Sciatic nerve (tissue), 2 donors: Measurements from ENCODE around the gene COL6A5. TPM values are rescaled to one million over a fixed set of nuclear protein-coding genes. Genes with fewer than 3 reads are reported as not detected.
"Not testable (repeated sequence)": the region's sequence is repeated elsewhere in the genome, so short reads cannot be mapped to it uniquely, and the experiment has no call there.

ENCODE experiments used
- ATAC-seq: fragments of 200-7000 bp; cut with Tn5 transposase; one replicate; pipeline ENCODE4 v1.9.1; 2020; ENCODE audit warnings: mild to moderate bottlenecking, moderate library complexity
- DNase-seq: peaks from one replicate; pipeline ENCODE4 v3.0.0-alpha.2; 2020; ENCODE audit warnings: low spot score
- intact Hi-C: fragments of 100-400 bp; cut with DNase I; formaldehyde crosslinking; loops from one replicate; pipeline ENCODE4 v1.14.2; 2022
- total RNA-seq: library from RNA; stranded (reverse); fragmentation: NEBNext Ultra II Directional; extraction: Animal tissue kit (Norgen Biotek cat#: 25700); gene quantifications from one replicate; pipeline ENCODE4 v1.2.1, GENCODE V29; 2021
- donor health status: DM: no; HTN: no; CAD: no.
- donor health status: DM: no; HTN: no; CAD: no.

COL6A5 gene, protein sequence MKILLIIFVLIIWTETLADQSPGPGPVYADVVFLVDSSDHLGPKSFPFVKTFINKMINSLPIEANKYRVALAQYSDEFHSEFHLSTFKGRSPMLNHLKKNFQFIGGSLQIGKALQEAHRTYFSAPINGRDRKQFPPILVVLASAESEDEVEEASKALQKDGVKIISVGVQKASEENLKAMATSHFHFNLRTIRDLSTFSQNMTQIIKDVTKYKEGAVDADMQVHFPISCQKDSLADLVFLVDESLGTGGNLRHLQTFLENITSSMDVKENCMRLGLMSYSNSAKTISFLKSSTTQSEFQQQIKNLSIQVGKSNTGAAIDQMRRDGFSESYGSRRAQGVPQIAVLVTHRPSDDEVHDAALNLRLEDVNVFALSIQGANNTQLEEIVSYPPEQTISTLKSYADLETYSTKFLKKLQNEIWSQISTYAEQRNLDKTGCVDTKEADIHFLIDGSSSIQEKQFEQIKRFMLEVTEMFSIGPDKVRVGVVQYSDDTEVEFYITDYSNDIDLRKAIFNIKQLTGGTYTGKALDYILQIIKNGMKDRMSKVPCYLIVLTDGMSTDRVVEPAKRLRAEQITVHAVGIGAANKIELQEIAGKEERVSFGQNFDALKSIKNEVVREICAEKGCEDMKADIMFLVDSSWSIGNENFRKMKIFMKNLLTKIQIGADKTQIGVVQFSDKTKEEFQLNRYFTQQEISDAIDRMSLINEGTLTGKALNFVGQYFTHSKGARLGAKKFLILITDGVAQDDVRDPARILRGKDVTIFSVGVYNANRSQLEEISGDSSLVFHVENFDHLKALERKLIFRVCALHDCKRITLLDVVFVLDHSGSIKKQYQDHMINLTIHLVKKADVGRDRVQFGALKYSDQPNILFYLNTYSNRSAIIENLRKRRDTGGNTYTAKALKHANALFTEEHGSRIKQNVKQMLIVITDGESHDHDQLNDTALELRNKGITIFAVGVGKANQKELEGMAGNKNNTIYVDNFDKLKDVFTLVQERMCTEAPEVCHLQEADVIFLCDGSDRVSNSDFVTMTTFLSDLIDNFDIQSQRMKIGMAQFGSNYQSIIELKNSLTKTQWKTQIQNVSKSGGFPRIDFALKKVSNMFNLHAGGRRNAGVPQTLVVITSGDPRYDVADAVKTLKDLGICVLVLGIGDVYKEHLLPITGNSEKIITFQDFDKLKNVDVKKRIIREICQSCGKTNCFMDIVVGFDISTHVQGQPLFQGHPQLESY (N-terminal part only)
- total RNA-seq = not detected

DNA sequence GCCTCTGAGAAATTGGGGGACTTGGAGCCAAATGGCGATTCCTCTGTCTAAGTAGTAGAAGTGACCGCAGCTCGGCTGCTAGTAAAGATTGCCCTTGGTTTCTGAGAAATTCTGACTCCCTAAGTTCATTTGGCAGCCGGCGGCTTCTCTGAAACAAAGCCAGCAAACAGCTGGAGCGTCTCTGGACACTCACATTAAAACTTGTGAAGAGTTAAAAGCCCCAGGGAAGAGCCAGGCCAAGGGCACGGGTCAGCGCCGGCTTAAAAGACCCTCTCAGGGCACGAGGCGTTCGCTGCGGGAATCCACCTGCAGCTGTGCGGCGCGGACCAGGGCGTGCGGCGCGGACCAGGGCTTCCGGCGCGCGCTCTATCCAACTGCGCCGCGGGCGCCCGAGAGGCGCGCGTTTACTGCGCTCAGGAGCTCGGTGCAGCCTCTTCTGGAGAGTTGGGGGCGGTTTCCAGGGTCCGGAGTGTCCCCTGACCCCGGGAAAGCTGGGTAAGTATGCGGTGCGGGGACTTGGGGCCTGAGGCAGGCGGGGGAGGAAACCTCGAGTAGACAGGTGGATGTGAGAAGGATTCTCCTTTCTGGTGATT lies at the start of gene COL6A5:
Gene COL6A5 (plus strand): TSS at position 186 of the 593 bp plus-strand sequence. CDS start 27,967 bp downstream, outside the sequence.
- no peak for ATAC-seq
- intact Hi-C loops = no loop called here
- no peak for DNase-seq

DNA sequence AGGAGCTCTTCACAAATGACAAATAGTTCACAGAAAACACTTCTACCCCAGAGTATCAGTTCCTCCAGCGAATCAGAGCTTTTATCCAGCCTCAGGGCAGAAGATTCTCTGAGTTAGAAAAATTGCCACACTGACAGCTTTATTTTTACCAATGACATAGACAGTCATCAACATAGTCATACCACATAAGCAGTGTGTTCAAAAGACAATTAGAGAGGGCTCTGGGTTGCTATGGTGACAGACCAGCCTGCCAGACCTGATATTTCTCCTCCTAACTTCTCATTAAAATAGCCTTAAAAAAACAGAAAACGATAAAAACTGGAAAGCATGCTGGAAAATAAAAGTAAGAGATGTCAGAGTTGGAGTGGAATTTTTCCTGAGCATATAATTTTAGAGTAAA lies 45.9 kb upstream of the COL6A5 start:
- no peak for DNase-seq
- ATAC-seq = no peak
- intact Hi-C loops = no loop called here

DNA sequence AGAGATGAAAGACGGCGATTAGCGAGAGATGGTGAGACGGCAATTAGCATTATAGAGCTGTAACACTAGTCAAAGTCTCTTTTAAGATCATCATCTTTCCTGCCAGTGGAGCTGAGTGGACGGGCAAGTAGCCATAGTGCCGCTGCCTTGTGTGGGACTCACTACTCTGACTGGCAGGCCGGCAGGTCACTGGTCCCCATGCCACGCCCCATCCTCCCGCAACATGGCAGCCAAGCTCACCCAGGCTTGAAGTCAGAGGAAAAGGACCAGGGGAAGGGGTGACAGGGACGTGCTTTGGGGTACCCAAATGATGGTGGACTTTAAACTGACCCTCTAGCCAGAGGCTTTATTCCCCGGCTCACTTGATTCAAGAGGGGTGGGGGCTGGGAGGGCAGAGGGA lies 44.6 kb upstream of the COL6A5 start:
- DNase-seq = no peak
- ATAC-seq = no peak
- intact Hi-C loops = no loop called here

DNA sequence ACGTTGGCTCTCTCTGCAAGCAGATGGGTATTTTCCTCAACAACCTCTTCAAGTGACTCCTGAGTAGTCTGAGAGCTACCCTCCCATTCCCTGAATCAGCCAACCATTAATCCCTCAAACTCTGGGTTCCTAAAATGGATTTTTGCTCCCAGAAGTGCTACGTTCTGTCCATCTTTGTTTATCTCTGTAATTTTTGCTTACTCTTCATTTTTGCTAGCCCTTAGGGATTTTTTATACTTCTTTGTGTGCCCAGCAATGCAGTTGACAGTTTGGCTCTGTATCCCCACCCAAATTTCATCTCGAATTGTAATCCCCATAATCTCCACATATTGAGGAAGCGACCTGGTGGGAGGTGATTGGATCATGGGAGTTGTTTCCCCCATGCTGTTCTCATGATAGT lies 35.4 kb upstream of the COL6A5 start:
- intact Hi-C loops = no loop called here
- DNase-seq (no peak), ATAC-seq (no peak)

DNA sequence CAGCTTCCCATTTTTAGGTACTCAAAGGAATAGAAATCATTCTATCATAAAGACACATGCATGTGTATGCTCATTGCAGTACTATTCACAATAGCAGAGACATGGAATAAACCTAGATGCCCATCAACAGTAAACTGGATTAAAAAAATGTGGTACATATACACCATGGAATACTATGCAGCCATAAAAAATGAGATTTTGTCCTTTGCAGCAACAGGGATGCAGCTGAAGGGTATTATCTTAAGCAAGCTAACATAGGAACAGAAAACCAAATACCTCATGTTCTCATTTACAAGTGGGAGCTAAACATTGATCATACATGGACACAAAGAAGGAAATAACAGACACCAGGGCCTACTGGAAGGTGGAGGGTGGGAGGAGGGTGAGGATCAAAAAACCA lies 33.1 kb upstream of the COL6A5 start:
- DNase-seq (no peak), ATAC-seq (no peak)
- intact Hi-C loops = no loop called here

DNA sequence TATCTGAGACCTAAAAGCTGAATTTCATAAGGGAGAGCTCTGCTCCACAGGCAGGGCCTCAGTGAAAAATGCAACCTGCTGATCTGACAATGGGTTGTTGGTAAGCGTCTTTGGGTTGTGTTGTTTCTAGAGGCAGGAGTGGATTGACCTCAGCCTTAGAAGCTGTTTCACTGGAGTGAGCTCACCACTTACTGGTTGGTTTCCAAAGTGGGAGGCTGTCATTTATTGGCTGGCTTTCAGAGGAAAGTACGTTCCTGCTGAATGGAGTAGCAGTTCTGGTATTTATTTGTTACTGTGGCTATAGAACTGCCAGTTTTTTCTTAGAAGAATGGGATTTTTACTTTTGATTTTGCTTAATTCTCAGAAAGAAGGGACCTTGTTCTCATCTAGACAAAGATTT lies 29.3 kb upstream of the COL6A5 start:
- ATAC-seq (no peak), DNase-seq (no peak)
- intact Hi-C loops = no loop called here

DNA sequence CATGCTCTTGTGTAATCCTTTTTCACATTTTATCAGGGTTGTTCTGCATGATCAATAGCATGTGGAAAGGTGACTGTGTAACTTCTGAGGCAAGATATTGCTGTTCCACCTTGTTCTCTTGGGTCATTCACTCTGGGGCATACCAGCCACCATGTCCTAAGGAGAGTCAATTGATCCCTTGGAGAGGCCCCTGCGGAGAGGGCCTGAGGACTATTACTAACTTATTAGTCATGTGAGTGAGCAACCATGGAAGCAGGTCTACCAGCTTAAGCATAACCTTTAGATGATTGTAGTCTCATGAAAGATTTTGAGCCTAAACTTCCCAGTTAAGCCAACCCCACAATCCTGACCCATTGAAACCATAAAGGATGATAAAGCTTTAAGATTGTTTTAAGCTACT lies 22.0 kb upstream of the COL6A5 start:
- intact Hi-C loops = no loop called here

DNA sequence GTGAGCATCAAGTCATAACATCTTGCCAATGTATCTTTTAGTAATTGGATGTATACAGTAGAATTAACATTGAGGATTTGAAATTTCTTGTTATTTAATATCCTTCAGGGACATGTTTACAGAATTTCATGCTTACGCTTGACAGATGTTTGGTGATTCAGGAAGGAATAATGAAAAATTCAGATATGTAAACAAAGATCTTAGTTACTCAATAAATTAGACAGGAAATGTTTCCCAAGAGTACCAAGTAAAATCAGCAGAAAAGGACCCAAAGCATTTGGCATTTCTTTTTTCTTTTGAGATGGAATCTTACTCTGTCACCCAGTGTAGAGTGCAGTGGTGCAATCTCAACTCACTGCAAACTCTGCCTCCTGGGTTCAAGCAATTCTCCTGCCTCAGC lies 4.7 kb upstream of the COL6A5 start:
- intact Hi-C loops = no loop called here
- ATAC-seq (no peak), DNase-seq (no peak)

More for the DNA sequence above, 22.0 kb upstream of the COL6A5 start:
- ATAC-seq (no peak), DNase-seq (no peak)

DNA sequence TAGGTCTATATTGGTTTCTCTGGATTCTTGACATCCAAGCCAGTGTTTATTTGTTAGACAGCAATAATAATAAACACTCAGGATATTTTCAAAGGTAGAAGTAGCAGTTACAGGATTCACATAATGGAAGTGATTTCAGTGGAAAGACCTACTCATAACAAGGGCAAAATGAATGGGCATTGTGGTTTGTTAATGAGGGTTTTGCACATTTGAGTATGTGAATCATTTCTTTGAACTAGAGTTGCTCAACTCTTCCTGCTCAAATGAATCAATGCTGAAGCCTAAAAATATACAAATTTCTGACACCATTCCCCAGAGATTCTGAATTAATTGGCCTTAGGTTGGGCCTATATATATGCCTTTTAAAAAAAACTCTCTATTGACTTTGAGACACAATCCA lies 4.1 kb upstream of the COL6A5 start:
- ATAC-seq (no peak), DNase-seq (no peak)
- intact Hi-C loops = no loop called here

DNA sequence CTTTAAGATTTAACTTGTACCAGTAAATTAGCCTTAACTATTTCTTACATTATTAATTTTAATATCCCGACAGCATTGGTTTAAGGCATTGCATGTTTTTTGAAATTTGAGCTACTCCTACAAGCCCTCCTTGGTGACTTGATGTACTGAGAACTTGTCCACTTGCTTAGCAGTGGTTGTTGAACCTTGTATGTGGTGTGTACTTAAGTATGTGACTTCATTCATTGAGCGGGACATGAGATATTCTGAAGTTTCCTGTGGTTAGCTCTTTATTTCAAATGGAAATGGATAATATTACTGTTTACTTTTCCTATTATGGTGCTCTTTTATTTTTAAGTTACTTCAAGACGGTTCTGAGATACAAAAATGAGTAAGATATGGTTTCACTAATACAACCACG lies 3.6 kb upstream of the COL6A5 start:
- no peak for ATAC-seq
- DNase-seq = no peak
- intact Hi-C loops = no loop called here

DNA sequence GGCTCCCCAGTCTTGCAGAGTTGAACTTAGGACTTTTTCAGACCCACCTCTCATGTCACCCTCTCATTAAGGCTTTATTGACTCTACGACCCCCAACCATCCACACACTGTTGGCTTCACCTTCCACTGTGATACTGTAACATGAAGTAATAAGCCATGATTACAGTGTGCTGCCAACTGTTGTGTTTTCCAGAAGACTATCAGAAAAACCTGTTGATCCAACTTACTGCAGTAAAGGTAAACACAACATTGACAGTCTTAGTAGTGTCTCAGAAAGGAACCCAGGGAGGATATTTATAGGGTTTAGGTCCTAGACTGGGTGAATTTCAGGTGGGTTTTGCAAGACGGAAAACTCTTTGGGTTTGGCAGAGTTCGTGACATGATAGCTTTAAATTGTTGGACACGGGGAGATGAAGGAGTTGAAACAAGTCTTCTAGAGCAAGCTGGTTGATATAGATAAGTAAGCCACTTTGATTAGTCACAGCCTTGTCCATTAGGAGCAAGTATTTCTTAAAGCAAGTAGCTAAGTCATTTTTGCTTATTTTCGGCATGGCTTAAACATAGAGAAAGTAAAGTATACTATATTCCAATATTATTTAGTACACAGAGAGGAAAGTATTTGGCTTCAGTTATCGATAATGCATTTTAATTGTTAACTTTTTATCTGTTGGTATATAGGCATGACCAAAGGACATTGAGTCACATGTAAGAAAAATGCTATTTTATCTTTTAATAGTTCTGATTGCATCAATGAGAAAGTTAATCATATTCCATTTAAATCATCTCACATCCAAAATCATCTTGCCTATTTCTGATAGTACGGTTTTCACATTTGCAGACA lies 2.4 kb upstream of the COL6A5 start:
- DNase-seq (no peak), ATAC-seq (no peak)
- intact Hi-C loops = no loop called here

DNA sequence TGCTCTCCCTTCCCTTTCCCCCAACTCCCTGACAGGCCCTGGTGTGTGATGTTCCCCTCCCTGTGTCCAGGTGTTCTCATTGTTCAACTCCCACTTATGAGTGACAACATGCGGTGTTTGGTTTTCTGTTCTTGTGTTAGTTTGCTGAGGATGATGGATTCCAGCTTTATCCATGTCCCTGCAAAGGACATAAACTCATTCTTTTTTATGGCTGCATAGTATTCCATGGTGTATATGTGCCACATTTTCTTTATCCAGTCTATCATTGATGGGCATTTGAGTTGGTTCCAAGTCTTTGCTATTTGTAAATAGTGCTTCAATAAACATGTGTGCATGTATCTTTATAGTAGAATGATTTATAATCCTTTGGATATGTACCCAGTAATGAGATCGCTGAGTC lies 2.8 kb downstream of the COL6A5 start:
- DNase-seq, intact Hi-C loops, ATAC-seq: not testable (repeated sequence)

DNA sequence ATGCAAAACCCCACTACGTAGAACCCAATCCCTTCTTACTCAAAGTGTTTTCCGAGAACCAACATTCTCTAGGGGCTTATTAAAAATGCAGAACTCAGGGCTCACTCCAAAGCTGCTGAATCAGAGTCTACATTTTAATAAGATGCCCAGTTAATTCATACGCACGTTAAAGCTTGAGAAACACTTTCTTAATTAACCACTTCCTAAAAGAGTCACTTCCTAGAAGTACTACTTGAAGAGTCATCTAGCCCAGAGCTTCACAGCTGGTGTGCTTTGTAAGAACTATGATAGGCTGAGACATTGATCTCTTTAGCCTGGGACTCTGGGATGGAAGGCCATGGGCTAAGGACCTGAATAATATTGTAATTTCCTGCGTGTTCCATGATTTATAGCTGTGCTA lies 9.0 kb downstream of the COL6A5 start:
- DNase-seq = no peak
- ATAC-seq = no peak
- intact Hi-C loops = no loop called here

DNA sequence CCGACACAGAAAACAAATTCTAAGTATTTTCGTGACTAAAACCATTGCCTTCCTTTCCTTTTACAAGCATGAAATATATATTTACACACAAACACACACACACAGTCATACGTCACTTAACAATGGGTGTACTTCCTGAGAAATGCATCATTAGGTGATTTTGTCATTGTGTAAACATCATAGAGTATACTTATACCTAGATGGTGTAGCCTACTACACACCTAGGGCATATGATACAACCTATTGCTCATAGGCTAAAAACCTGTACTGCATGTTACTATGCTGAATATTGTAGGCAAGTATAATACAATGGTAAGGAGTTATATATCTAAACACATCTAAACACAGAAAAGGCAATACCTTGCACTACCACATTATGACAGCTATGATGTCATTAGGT lies 28.6 kb downstream of the COL6A5 start:
- no peak for ATAC-seq
- intact Hi-C loops = no loop called here
- DNase-seq = no peak

DNA sequence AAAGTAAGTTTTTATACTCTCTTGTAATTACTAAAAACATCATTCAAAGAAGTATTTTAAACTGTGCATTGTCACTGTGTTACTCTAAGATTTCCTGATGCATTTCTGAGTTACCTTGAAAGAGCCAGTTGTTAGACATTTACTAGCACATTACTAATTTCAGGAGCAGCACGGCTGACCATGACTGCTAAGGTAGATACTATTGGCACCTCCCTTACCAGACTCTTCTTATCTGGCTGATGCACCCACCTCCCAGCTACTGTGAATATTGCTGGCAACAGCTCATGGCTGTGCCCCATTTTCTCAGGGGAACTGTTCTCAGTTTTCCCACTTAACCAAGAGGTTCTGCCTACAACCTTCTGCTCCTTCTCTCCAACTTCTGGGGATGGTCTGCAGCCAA lies 29.4 kb downstream of the COL6A5 start:
- intact Hi-C loops = no loop called here
- no peak for DNase-seq
- no peak for ATAC-seq

DNA sequence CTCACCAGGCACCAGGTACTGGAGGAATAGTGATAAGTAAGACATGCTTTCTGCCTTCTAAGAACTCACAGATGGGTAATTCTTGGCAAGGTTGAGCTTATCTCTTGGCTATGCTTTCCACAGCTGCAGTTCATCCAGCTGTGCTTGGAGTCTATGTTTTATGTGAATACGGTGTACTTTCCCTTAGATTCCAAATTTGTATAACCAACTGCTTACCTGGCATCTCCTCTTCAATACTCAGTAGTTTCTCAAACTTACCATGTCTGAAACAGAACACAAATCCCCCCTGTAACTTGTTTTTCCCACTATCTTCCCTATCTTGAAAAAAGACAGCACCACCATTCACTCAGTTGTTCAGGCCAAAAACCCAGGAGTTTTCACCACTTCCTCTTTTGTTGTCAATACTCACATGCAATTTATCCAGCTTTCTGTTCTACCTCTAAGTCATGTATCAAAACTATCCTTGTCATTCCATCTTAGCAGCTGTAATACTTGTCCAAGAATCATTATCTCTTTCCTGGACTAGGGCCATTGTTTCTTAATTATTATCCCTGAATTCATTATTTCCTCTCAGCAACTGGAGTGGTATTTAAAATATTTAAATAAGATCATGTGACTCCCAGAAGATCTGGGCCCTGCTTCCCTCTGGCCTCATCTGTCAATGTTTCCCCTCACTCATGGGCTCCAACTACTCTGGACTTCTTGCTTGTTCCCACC lies 32.6 kb downstream of the COL6A5 start:
- no peak for DNase-seq
- no peak for ATAC-seq
- intact Hi-C loops = no loop called here

DNA sequence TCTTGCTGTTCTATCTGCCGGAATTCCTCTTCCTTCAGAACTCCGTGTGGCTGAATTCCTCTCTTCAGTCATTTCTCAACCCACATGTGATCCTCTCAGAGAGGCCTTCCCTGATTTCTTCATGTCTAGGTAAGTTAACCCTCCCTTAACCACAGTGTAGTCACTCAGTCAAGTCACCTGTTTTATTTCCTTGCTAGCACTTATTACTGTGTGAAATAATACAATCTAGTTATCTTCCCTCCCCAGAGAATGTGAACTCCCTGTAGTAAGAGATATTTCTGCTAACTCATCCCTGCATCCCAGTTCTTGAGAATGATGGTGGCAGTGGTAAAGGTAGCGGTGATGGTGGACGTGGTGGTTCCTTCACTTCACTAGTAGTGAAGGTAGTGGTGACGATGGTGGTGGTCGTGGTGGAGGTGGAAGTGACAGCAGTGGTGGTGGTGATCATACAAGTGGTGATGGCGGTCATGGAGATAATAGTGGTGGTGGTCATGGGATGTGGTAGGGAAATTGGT lies 33.3 kb downstream of the COL6A5 start:
- DNase-seq = no peak
- ATAC-seq = no peak
- intact Hi-C loops = no loop called here

DNA sequence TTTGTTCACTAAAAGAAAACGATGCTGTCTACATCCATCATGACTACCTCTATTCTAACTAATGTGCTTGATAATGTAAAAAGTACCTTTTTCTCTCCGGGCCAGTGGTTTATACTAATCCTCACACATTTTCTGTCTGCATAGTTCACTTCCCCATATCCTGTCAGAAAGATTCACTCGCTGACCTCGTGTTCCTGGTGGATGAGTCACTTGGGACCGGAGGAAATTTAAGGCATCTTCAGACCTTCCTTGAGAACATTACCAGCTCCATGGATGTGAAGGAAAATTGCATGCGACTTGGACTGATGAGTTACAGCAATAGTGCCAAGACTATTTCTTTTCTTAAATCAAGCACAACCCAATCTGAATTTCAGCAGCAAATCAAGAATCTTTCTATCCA lies 33.8 kb downstream of the COL6A5 start:
- ATAC-seq = no peak
- DNase-seq = no peak
- intact Hi-C loops = no loop called here
